ENCODE measurements around the gene JCAD. TPM values are rescaled to one million over a fixed set of nuclear protein-coding genes. Genes with fewer than 3 reads are reported as not detected.

The JCAD gene
- total and polyA plus RNA-seq, 10 of the 15 experiments (the other 5 are each of a cell fraction or from before 2014, with no cell fraction given) = 0.28 TPM; not detected in 9

- DNase-seq (ENCODE audit: low read depth, low spot score) (no peak), FAIRE-seq (no peak), ATAC-seq (no peak)
- Histone ChIP-seq H3K4me1 (ENCODE audit: control insufficient read depth, insufficient read depth, low read length) (peaks cover 18% of the 10 kb centered on the region), H3K9me3 (replicated peaks; ENCODE audit: control insufficient read depth, insufficient read depth, low read length) (no peaks in the 10 kb centered on the region), H3K27me3 (replicated peaks in 1 of 2; ENCODE audit: control insufficient read depth in 2 of 2, insufficient read depth in 2 of 2, low read length in 1 of 2) (peaks cover 0 to 2% of the 10 kb centered on the region in 2 experiments; a peak in 1 of 4 replicates), H3K4me3 (no peak overlapping the region), H3K4me2 (ENCODE audit: control insufficient read depth, insufficient read depth) (no peak overlapping the region), H2AFZ (ENCODE audit: control insufficient read depth, low read depth, low read length) (no peak overlapping the region), H3K9ac (ENCODE audit: control insufficient read depth, insufficient read depth, low read length) (no peak overlapping the region), H3K79me2 (ENCODE audit: control insufficient read depth, insufficient read depth, low read length) (no peaks in the 10 kb centered on the region), H4K20me1 (ENCODE audit: control insufficient read depth, insufficient read depth) (no peaks in the 10 kb centered on the region), H3K36me3 (ENCODE audit: control insufficient read depth in 2 of 2, insufficient read depth in 2 of 2, low read length in 1 of 2) (no peaks in the 10 kb centered on the region), H3K27ac (ENCODE audit: control insufficient read depth, insufficient read depth) (no peak overlapping the region)
- WGBS (ENCODE audit: insufficient coverage, insufficient replicate concordance, low lambda C conversion rate, missing lambda C conversion rate) = 32% methylated on average over 7 of the region's 7 CpGs
- ChIA-PET CTCF (no interaction called here), SMC1A (ENCODE audit: uncharacterized antibody, unreplicated experiment) (no interaction called here), RAD21 (ENCODE audit: unreplicated experiment) (no interaction called here), POLR2A (no interaction called here)
- in situ Hi-C loops (cut with MboI) (no loop called here), intact Hi-C loops (cut with micrococcal nuclease; ENCODE audit: unreplicated experiment) (no loop called here)
- TF ChIP-seq HDAC6 (IDR thresholded peaks at IDR 0.05; ENCODE audit: unreplicated experiment) (no peak), MTA2 (IDR thresholded peaks at IDR 0.05; ENCODE audit: low read depth) (no peak), TARDBP (IDR thresholded peaks at IDR 0.05; ENCODE audit: borderline replicate concordance) (no peak), FOS (IDR thresholded peaks at IDR 0.05; ENCODE audit: borderline replicate concordance, extremely low read depth, insufficient read length) (no peak), MEF2B (IDR thresholded peaks at IDR 0.05; ENCODE audit: partially characterized antibody, poor library complexity, severe bottlenecking) (no peak), RBBP5 (conservative IDR thresholded peaks at IDR 0.05) (no peak), HSF1 (IDR thresholded peaks at IDR 0.05; ENCODE audit: low read depth, low read length) (no peak), RELA (IDR thresholded peaks at IDR 0.05; ENCODE audit: borderline replicate concordance, partially characterized antibody) (no peak), CBX3 (IDR thresholded peaks at IDR 0.05; ENCODE audit: borderline replicate concordance, low read depth) (no peak)
- BruUV-seq (replicated peaks) = no TSS peak
Measured at GRCh38 chr10:30029872-30030256, 29.5 kb downstream of the JCAD start.

Data from GM12878 (cell line).